NCI-H748 (cell line): Measurements from ENCODE around the gene RERE.
"Not testable (repeated sequence)": the region's sequence is repeated elsewhere in the genome, so short reads cannot be mapped to it uniquely, and the experiment has no call there.

ENCODE experiments used
- DNase-seq: peaks from one replicate; lab custom pipeline; 2025; ENCODE audit not compliant: unreplicated experiment; lab: John Stamatoyannopoulos, UW

Gene RERE

GRCh38 chr1:8844501-8845006 is 27.1 kb upstream of the RERE start:
- no peak for DNase-seq

- no peak for DNase-seq
These were observed 24.0 kb upstream of the RERE start for GRCh38 chr1:8841395-8841794.

- no peak for DNase-seq
These were observed 22.6 kb upstream of the RERE start for GRCh38 chr1:8839990-8840389.

GRCh38 chr1:8835941-8836643 is 18.7 kb upstream of the RERE start:
- DNase-seq = no peak

- no peak for DNase-seq
These were observed 13.9 kb upstream of the RERE start for GRCh38 chr1:8831340-8831739.

- DNase-seq = not testable (repeated sequence)
These were observed 13.3 kb upstream of the RERE start for GRCh38 chr1:8830732-8831131.

- DNase-seq = no peak
These were observed 8.6 kb upstream of the RERE start for GRCh38 chr1:8825985-8826481.

- DNase-seq = no peak
These were observed 5.8 kb upstream of the RERE start for GRCh38 chr1:8823295-8823664.

- peak; percentile 91 for DNase-seq
These were observed 5.2 kb upstream of the RERE start for GRCh38 chr1:8822373-8823294.

GRCh38 chr1:8821084-8821483 is 3.6 kb upstream of the RERE start:
- DNase-seq = no peak

GRCh38 chr1:8818789-8819188 is 1.3 kb upstream of the RERE start:
- not testable (repeated sequence) for DNase-seq

- DNase-seq = peak; percentile 46
These were observed 910 bp upstream of the RERE start for GRCh38 chr1:8818325-8818775.

- peak; percentile 24 for DNase-seq
These were observed 519 bp downstream of the RERE start for GRCh38 chr1:8816831-8817411.

GRCh38 chr1:8816264-8816663 is 1.2 kb downstream of the RERE start:
- peak; percentile 10 for DNase-seq

- peak; percentile 69 for DNase-seq
These were observed 1.8 kb downstream of the RERE start for GRCh38 chr1:8815582-8816151.

GRCh38 chr1:8814865-8815264 is 2.6 kb downstream of the RERE start:
- peak; percentile 55 for DNase-seq

- no peak for DNase-seq
These were observed 3.4 kb downstream of the RERE start for GRCh38 chr1:8813991-8814390.

- DNase-seq = no peak
These were observed 4.2 kb downstream of the RERE start for GRCh38 chr1:8813016-8813763.

- DNase-seq = no peak
These were observed 5.4 kb downstream of the RERE start for GRCh38 chr1:8812081-8812480.

GRCh38 chr1:8810987-8811386 is 6.5 kb downstream of the RERE start:
- DNase-seq = no peak
